Mucosa of descending colon (tissue), 3 donors: ENCODE measurements around the gene ZSCAN1. TPM values are rescaled to one million over a fixed set of nuclear protein-coding genes. Genes with fewer than 3 reads are reported as not detected.

Experiments
- ATAC-seq: fragments of 200-7000 bp; cut with Tn5 transposase; one replicate; pipeline ENCODE4 v1.9.1; 2020; ENCODE audit warnings: mild to moderate bottlenecking, moderate library complexity
- DNase-seq, 3 donors: peaks; one replicate each; pipeline ENCODE4 v3.0.0-alpha.2; 2020
- H3K36me3 ChIP-seq: fragments of 200-600 bp; one replicate; pipeline ENCODE4 v1.8.0; 2021; ENCODE audit warnings: low read depth, mild to moderate bottlenecking
- H3K4me1 ChIP-seq: fragments of 200-600 bp; one replicate; pipeline ENCODE4 v1.8.0; 2021; ENCODE audit warnings: low read depth, mild to moderate bottlenecking
- H3K4me3 ChIP-seq: fragments of 200-600 bp; one replicate; pipeline ENCODE4 v1.8.0; 2021; ENCODE audit warnings: mild to moderate bottlenecking
- H3K9me3 ChIP-seq: fragments of 200-600 bp; one replicate; pipeline ENCODE4 v1.8.0; 2021; ENCODE audit warnings: mild to moderate bottlenecking
- intact Hi-C, 2 donors: fragments of 100-400 bp; cut with DNase I in 1 of 2; cut with micrococcal nuclease in 1 of 2; formaldehyde crosslinking; loops; one replicate each; pipeline versions ENCODE4 v1.11.0 to v1.11.1; 2022; cut with DNase I, micrococcal nuclease
- total RNA-seq, 3 donors: library from RNA; stranded (reverse); fragmentation: NEBNext Ultra II Directional in 2 of 3; extraction: Animal tissue kit (Norgen Biotek cat#: 25700) in 2 of 3; gene quantifications; one replicate each; pipeline versions ENCODE4 v1.2.1 to v1.2.4, GENCODE V29; 2021 to 2023
- TF ChIP-seq, protein P1 (sequence below): fragments of 200-600 bp; IDR thresholded peaks from one replicate; pipeline ENCODE4 v1.8.0; 2022; ENCODE audit warnings: antibody characterized with exemption, mild to moderate bottlenecking
- donor health status: DM: no; HTN: no; CAD: no; lungs with moderate emphysema.
- donor health status: DM: no; HTN: no; CAD: no.
- donor health status: DM: no; HTN: yes; CAD: no.

The ZSCAN1 gene
- total RNA-seq, 3 donors from 2014 or later, result not detected

DNA sequence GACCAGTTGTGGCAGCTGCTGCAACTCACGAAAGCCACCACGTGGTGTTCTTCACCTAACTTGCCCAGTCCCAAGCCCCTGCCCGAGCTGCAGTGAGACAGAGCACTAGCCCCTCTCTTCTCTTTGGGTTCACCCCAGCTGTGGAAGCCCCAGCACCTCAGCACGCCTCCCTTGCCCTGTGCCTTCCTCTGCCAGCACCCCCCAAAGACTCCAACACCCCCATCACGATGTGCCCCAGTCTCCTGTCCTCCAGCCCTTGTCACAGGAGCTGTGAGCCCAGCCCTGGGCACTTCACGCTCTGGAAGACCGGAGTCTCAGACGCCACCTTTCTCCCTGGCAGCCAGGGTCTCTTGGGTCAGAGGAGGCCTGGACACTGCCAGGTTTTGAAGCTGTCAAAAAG lies 23.0 kb downstream of the ZSCAN1 start:
- intact Hi-C loops, result no loop called here
- H3K9me3 ChIP-seq, result peaks cover 44% of the 10 kb centered on the region
- TF ChIP-seq, protein P1, sequence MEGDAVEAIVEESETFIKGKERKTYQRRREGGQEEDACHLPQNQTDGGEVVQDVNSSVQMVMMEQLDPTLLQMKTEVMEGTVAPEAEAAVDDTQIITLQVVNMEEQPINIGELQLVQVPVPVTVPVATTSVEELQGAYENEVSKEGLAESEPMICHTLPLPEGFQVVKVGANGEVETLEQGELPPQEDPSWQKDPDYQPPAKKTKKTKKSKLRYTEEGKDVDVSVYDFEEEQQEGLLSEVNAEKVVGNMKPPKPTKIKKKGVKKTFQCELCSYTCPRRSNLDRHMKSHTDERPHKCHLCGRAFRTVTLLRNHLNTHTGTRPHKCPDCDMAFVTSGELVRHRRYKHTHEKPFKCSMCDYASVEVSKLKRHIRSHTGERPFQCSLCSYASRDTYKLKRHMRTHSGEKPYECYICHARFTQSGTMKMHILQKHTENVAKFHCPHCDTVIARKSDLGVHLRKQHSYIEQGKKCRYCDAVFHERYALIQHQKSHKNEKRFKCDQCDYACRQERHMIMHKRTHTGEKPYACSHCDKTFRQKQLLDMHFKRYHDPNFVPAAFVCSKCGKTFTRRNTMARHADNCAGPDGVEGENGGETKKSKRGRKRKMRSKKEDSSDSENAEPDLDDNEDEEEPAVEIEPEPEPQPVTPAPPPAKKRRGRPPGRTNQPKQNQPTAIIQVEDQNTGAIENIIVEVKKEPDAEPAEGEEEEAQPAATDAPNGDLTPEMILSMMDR, result no peak
- H3K4me1 ChIP-seq, result no peaks in the 10 kb centered on the region
- no peaks in the 10 kb centered on the region for H3K36me3 ChIP-seq
- no peak for DNase-seq
- no peak overlapping the region for H3K4me3 ChIP-seq
- ATAC-seq, result no peak

DNA sequence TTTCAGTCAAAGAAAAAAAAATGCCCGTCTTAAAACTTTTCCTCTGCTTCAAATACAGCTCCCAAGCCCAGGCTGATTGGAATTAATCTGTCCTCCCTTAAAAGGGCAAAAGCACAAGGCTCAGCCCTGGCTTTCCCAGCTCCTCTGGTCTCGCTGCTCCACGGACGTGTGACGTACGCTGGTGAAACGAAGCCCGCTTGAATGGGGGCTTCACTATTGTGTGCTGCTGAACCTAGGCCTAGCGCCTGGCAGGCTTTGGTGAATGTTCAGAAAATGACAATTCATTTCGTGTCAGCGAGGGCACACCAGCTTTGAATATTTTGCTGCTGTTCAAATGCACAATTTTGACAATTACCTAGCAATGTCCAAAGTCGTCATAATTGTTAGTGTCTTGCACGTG lies 24.6 kb downstream of the ZSCAN1 start:
- TF ChIP-seq, protein P1, result no peak
- DNase-seq, result no peak
- no peaks in the 10 kb centered on the region for H3K36me3 ChIP-seq
- intact Hi-C loops, result no loop called here
- ATAC-seq, result no peak
- H3K4me1 ChIP-seq, result no peaks in the 10 kb centered on the region
- no peak overlapping the region for H3K4me3 ChIP-seq
- peaks cover 40% of the 10 kb centered on the region for H3K9me3 ChIP-seq

DNA sequence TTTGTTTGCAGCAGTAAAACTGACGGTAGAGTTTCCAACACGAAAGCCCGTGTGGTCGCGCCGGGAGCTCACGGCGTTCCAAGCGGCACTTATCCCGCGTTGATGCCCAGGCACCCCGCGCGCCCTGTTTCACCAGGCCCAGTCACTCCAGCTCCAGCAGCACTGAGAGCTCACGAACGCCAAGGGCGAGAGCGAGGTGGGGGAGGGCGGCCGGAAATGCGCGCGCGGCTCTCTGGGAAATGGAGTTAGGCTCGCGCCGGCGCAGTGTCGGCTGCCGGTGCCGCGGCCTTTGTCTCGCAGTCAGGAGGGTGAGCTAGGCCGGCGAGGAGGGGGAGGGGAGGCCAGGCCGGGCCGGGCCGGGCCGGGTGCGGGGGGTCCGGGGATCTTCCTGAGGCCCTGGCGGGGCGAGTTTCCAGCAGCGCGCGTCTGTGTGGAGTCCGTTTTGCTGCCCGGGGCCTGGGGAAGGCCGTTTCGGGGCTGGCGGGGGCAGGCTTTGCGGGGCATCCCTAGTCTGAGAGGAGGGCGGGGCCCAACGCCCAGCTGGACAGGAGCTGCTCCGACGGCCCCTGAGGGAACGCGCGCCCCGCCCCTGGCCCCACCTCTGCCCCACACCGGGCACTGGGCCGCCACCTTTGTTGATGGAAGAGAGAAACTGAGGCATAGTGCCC lies 25.3 kb downstream of the ZSCAN1 start, which contains the start of gene ZNF135:
TSS of gene ZNF135 (plus strand) at position 280 of the 668 bp plus-strand sequence. CDS start 721 bp downstream, outside the sequence.
- H3K36me3 ChIP-seq, result no peaks in the 10 kb centered on the region
- no peaks in the 10 kb centered on the region for H3K4me1 ChIP-seq
- H3K9me3 ChIP-seq, result peaks cover 39% of the 10 kb centered on the region
- intact Hi-C loops, result no loop called here
- TF ChIP-seq, protein P1, result no peak
- peak; percentile 96 for ATAC-seq
- H3K4me3 ChIP-seq, result peak within 1 kb of the TSS; percentile 14
- DNase-seq, result peak; percentile 80 to 88 (median 85)

DNA sequence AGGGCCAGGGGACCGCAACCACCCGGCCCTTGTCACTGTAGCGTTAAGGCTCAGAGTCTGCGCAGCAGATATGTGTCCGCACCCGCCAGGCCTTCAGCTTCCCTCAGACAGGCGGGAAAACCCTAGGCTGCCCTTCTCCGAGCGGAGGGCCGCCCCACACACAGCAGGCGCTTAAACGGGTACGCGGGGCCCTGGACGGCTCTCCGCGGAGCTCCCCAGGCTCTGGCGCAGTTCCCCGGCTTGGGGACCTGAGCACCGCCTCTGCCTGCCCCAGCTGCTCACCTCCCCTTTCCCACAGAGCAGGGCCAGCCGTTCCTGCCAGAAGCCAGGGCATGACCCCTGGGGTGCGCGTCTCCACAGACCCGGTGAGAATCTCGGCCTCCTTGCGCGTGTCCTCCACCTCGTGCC lies 25.9 kb downstream of the ZSCAN1 start:
- Histone ChIP-seq H3K4me1 (no peaks in the 10 kb centered on the region), H3K4me3 (peak overlapping the region; percentile 14), H3K36me3 (no peaks in the 10 kb centered on the region), H3K9me3 (peaks cover 41% of the 10 kb centered on the region)
- intact Hi-C loops, result no loop called here
- TF ChIP-seq, protein P1, result no peak
- DNase-seq (peak in 1 of 3 donors; percentile 31), ATAC-seq (no peak)

DNA sequence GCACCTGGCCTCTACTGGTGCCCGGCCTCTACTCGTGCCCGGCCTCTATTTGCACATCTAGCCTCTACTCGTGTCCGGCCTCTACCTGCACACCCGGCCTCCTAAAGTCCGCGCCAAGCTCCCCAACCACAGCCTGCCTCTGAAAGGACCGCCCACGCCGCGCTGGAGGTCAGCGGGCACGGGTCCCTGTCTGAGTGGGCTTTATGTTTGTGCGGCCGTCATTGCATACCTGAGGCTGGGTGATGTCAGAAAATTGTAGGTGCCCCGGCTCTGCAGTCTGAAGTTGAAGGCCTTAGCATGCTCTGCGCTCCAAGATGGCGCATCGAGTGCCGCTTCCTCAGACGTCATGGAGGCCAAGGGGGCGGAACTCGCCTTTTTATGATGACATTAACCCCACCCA lies 26.4 kb downstream of the ZSCAN1 start:
- DNase-seq (no peak), ATAC-seq (no peak)
- TF ChIP-seq, protein P1, result no peak
- Histone ChIP-seq H3K36me3 (no peaks in the 10 kb centered on the region), H3K9me3 (peaks cover 47% of the 10 kb centered on the region), H3K4me1 (no peaks in the 10 kb centered on the region), H3K4me3 (no peak overlapping the region)
- intact Hi-C loops, result no loop called here
